Stimulated activated naive CD8-positive, alpha-beta T cell treated with anti-CD3 and anti-CD28 coated beads, Interleukin-15, amount 100 ng/mL, for 72 hours (primary cell): ENCODE measurements around the gene DDIT4.
"Not testable (repeated sequence)": the region's sequence is repeated elsewhere in the genome, so short reads cannot be mapped to it uniquely, and the experiment has no call there.

ENCODE experiments used
- ATAC-seq: fragments of 150-1000 bp; cut with Tn5 transposase; 2 replicates; pipeline ENCODE4 v1.10.0; 2021; ENCODE audit warnings: mild to moderate bottlenecking, moderate library complexity
- DNase-seq, 2 donors: peaks; one replicate each; pipeline ENCODE4 v3.0.0; 2021 to 2022
- H3K27ac Mint-ChIP-seq, 2 donors: one replicate each; pipeline ENCODE4 v1.8.0; 2022; ENCODE audit warnings: mild to moderate bottlenecking in 2 of 2, mixed read lengths in 2 of 2, moderate library complexity in 2 of 2
- H3K27me3 Mint-ChIP-seq: one replicate; pipeline ENCODE4 v1.8.0; 2022; ENCODE audit warnings: mixed read lengths
- H3K4me1 Mint-ChIP-seq: one replicate; pipeline ENCODE4 v1.8.0; 2022; ENCODE audit warnings: mild to moderate bottlenecking, mixed read lengths
- H3K4me3 Mint-ChIP-seq, 2 donors: one replicate each; pipeline ENCODE4 v1.8.0; 2022; ENCODE audit warnings: mild to moderate bottlenecking in 2 of 2, mixed read lengths in 2 of 2, moderate library complexity in 1 of 2
- H3K9me3 Mint-ChIP-seq, 2 donors: one replicate each; pipeline ENCODE4 v1.8.0; 2022; ENCODE audit warnings: mixed read lengths in 2 of 2

Gene DDIT4

GRCh38 chr10:72272689-72273409 lies 875 bp upstream of the DDIT4 start:
- Mint-ChIP-seq H3K27ac (peak overlapping the region; percentile 99), H3K9me3 (no peaks in the 10 kb centered on the region), H3K4me1 (peaks cover 54% of the 10 kb centered on the region), H3K27me3 (no peaks in the 10 kb centered on the region), H3K4me3 (peak overlapping the region; percentile 94 to 99)
- ATAC-seq (peak; percentile 44), DNase-seq (peak; percentile 81 to 90)

DNA sequence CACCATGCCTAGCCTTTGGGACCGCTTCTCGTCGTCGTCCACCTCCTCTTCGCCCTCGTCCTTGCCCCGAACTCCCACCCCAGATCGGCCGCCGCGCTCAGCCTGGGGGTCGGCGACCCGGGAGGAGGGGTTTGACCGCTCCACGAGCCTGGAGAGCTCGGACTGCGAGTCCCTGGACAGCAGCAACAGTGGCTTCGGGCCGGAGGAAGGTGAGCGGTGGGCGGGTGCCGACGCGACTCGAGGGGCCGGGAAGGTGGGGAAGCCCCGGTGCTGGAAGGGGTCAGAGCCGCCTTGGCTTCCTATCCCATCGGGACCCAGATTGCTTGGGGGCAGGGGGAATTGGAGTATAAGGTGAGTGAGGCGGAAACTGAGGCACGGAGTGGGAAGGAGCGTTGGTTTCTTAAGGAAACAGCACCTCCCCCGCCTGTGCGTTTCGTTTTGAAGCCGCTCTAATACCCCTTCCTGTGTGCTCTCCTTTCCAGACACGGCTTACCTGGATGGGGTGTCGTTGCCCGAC lies 547 bp downstream of the DDIT4 start:
- Mint-ChIP-seq H3K9me3 (no peaks in the 10 kb centered on the region), H3K4me3 (peak overlapping the region; percentile 94 to 99), H3K4me1 (peaks cover 66% of the 10 kb centered on the region), H3K27me3 (no peaks in the 10 kb centered on the region), H3K27ac (peak overlapping the region; percentile 99)
- DNase-seq (no peak), ATAC-seq (peak; percentile 0)

- Mint-ChIP-seq H3K4me3 (peak overlapping the region; percentile 94 to 99), H3K27ac (peak overlapping the region; percentile 99), H3K9me3 (no peaks in the 10 kb centered on the region), H3K4me1 (peaks cover 71% of the 10 kb centered on the region), H3K27me3 (no peaks in the 10 kb centered on the region)
- peak; percentile 77 to 81 for DNase-seq
- ATAC-seq, result peak; percentile 3
Observed at GRCh38 chr10:72274730-72275350, 1.1 kb downstream of the DDIT4 start.

- no peak for ATAC-seq
- DNase-seq, result peak in 1 of 2 donors; percentile 60
- Mint-ChIP-seq H3K9me3 (no peaks in the 10 kb centered on the region), H3K4me1 (peaks cover 72% of the 10 kb centered on the region), H3K27me3 (no peaks in the 10 kb centered on the region), H3K27ac (peak overlapping the region; percentile 99), H3K4me3 (peak overlapping the region; percentile 94 to 99)
Observed at GRCh38 chr10:72275351-72276012, 1.8 kb downstream of the DDIT4 start.

- Mint-ChIP-seq H3K27ac (peak overlapping the region; percentile 99), H3K27me3 (no peaks in the 10 kb centered on the region), H3K4me3 (peak overlapping the region; percentile 94 to 99), H3K9me3 (no peaks in the 10 kb centered on the region), H3K4me1 (peaks cover 68% of the 10 kb centered on the region)
- ATAC-seq, result peak; percentile 27
- peak; percentile 50 to 75 for DNase-seq
Observed at GRCh38 chr10:72276013-72276387, 2.3 kb downstream of the DDIT4 start.

GRCh38 chr10:72276421-72277339 lies 3.0 kb downstream of the DDIT4 start:
- Mint-ChIP-seq H3K4me3 (peak overlapping the region; percentile 94 to 99), H3K27ac (peak overlapping the region; percentile 99), H3K9me3 (no peaks in the 10 kb centered on the region), H3K27me3 (no peaks in the 10 kb centered on the region), H3K4me1 (peaks cover 61% of the 10 kb centered on the region)
- peak; percentile 3 for ATAC-seq
- DNase-seq, result peak in 1 of 2 donors; percentile 66

DNA sequence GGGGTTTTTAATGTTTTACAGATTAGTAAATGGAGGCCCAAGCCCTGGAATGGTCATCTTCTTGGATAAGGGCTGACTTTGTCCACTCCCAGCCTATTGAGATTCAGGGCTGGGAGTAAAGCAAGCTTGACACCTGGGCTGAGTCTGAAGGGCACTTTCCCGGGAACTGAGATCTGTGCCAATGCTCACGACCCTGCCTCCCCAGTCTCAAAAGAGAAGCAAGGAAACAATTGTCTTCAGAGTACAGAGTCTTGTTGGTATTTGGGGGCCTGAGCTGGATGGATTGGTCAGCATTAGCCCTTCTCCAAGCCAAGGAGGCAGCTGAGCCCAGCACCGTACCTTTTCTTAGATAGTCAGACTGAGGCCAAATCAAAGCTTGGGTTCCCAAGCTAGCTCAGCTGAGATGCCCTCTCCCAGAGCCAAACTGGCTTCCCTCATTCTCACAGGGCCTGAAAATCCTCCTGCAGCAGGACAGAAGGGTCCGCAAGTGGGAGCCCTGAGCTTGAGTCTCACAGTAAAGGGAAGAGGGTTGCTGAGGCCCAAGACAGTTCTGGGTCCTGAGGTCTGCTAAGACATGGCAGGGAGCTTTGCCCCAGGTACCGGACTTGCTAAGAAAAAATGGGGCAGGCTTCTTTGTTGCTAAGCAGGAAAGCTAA lies 3.7 kb downstream of the DDIT4 start:
- no peaks in the 10 kb centered on the region for H3K9me3 Mint-ChIP-seq
- H3K4me3 Mint-ChIP-seq, result peak overlapping the region; percentile 22 to 94
- H3K4me1 Mint-ChIP-seq, result peaks cover 53% of the 10 kb centered on the region
- DNase-seq (no peak), ATAC-seq (no peak)
- H3K27ac Mint-ChIP-seq, result peak overlapping the region in 1 of 2 donors; percentile 76
- no peaks in the 10 kb centered on the region for H3K27me3 Mint-ChIP-seq

DNA sequence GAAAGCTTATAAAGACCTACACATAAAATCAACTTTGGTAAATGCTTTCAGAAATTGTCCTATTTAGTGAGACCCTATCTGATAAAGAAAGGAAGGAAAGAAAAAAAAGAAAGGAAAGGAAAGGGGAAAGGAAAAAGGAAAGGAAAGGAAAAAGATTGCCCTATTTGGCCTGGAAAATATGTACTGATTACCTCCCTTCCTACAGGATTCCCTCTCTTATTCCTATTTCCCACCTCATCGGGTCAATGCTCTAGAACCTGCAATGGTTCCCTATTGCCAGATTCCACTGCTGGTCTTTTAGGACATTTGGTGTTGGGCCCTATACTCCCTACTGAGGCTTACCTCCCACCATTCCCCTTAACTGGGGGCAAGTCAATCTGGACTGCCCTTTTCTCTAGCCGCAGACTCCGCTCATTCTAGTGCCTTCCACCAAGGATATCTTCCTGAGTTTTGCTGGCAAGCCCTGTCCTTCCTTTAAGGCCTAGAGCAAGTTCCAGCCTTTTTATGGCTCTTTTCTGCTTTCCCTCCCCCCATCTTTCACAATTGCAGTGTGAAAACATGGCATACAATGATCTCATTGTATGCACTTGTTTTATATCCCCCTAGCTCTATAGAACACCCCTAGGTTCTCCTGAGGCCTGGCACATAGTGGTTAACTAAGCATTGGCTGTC lies 4.4 kb downstream of the DDIT4 start:
- peaks cover 50% of the 10 kb centered on the region for H3K4me1 Mint-ChIP-seq
- no peak for ATAC-seq
- H3K27me3 Mint-ChIP-seq, result no peaks in the 10 kb centered on the region
- no peak overlapping the region for H3K4me3 Mint-ChIP-seq
- no peak for DNase-seq
- peak overlapping the region in 1 of 2 donors; percentile 55 for H3K27ac Mint-ChIP-seq
- no peaks in the 10 kb centered on the region for H3K9me3 Mint-ChIP-seq

DNA sequence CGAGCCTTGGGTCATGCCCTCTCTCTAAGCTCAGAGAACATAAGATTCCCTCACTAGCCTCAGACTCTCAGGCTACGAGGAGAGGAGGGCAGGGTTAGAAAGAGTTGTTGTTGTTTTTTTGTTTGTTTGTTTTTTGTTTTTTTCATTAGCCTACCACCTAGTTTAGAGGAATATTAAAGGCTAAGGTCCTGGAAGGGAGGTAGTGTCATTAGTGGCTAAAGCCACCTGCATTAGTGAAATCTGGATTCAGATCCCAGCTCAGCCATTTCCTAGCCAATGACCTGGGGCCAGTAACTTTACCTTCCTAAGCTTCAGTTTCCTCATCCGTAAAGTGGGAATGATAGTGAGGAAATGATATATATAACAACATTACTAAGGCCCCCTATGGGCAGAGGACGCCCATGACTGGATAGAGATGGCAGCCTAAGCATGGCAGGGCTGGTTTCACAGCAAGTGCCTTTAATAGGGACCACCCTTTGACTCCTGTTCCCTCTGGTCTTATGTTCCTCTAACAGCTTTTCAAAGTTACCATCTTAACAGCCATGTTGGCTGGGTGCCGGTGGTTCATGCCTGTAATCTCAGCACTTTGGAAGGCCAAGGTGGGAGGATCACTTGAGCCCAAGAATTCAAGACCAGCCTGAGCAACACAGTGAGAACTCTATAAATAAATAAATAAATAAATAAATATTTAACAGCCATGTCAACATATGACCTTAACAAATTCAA lies 5.1 kb downstream of the DDIT4 start:
- Mint-ChIP-seq H3K27me3 (no peaks in the 10 kb centered on the region), H3K9me3 (no peaks in the 10 kb centered on the region), H3K4me1 (peaks cover 50% of the 10 kb centered on the region), H3K4me3 (no peak overlapping the region), H3K27ac (peak overlapping the region in 1 of 2 donors; percentile 55)
- ATAC-seq (no peak), DNase-seq (no peak)

GRCh38 chr10:72279587-72279986 lies 5.9 kb downstream of the DDIT4 start:
- not testable (repeated sequence) for DNase-seq, H3K27ac Mint-ChIP-seq
- peaks cover 50% of the 10 kb centered on the region for H3K4me1 Mint-ChIP-seq

DNA sequence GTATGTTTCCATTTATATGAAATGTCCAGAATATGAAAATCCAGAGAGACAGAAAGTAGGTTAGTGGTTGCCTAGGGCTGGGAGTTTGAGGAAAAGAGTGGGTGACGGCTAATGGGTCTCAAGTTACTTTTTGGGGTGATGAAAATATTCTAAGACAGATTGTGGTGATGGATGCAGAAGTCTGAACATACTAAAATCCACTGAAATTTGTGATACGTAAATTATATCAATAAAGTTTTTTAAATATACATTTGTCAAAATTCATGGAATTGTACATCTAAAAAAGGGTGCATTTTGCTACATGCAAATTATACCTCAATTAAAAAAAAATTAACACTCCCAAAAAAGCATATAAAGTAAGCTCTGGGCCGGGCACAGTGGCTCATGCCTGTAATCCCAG lies 9.4 kb downstream of the DDIT4 start:
- H3K27ac Mint-ChIP-seq, result no peak overlapping the region
- DNase-seq, result no peak
- no peaks in the 10 kb centered on the region for H3K9me3 Mint-ChIP-seq
- H3K4me1 Mint-ChIP-seq, result peaks cover 40% of the 10 kb centered on the region
- H3K4me3 Mint-ChIP-seq, result no peak overlapping the region
- no peak for ATAC-seq
- H3K27me3 Mint-ChIP-seq, result no peaks in the 10 kb centered on the region

More at GRCh38 chr10:72279587-72279986, 5.9 kb downstream of the DDIT4 start:
- not testable (repeated sequence) for H3K9me3 Mint-ChIP-seq, ATAC-seq, H3K27me3 Mint-ChIP-seq, H3K4me3 Mint-ChIP-seq

GRCh38 chr10:72285972-72286521 lies 12.3 kb downstream of the DDIT4 start:
- Mint-ChIP-seq H3K27ac (no peak overlapping the region), H3K4me1 (peaks cover 24% of the 10 kb centered on the region)
- no peak for ATAC-seq

GRCh38 chr10:72291019-72291532 lies 17.4 kb downstream of the DDIT4 start:
- peak overlapping the region; percentile 72 to 94 for H3K27ac Mint-ChIP-seq
- no peaks in the 10 kb centered on the region for H3K9me3 Mint-ChIP-seq
- no peak for ATAC-seq
- H3K4me1 Mint-ChIP-seq, result peaks cover 63% of the 10 kb centered on the region
- peak overlapping the region; percentile 70 to 78 for H3K4me3 Mint-ChIP-seq
- DNase-seq, result no peak
- no peaks in the 10 kb centered on the region for H3K27me3 Mint-ChIP-seq

More at GRCh38 chr10:72285972-72286521, 12.3 kb downstream of the DDIT4 start:
- no peaks in the 10 kb centered on the region for H3K27me3 Mint-ChIP-seq
- DNase-seq, result no peak
- no peaks in the 10 kb centered on the region for H3K9me3 Mint-ChIP-seq
- peak overlapping the region in 1 of 2 donors; percentile 24 for H3K4me3 Mint-ChIP-seq
